Liver (tissue), 9 donors: ENCODE measurements around the gene PDZRN4. TPM values are rescaled to one million over a fixed set of nuclear protein-coding genes. Genes with fewer than 3 reads are reported as not detected.

Experiments used
- DNase-seq: peaks from one replicate; pipeline ENCODE4 v3.0.0-alpha.2; 2017; ENCODE audit warnings: low spot score
- H3K27ac ChIP-seq, 2 donors: one replicate each; pipeline ENCODE4 v1.7.0; 2013; ENCODE audit warnings: inconsistent platforms in 2 of 2, low read length in 2 of 2, control low read depth in 1 of 2, low read depth in 1 of 2, mild to moderate bottlenecking in 1 of 2
- H3K27me3 ChIP-seq, 4 donors: one replicate each; pipeline versions ENCODE4 v1.6.1 to v1.7.0; 2013; ENCODE audit warnings: low read length in 3 of 4, inconsistent platforms in 1 of 4, mild to moderate bottlenecking in 1 of 4, moderate library complexity in 1 of 4; ENCODE audit not compliant: control insufficient read depth in 4 of 4, insufficient read depth in 4 of 4
- H3K36me3 ChIP-seq, 4 donors: one replicate each; pipeline versions ENCODE4 v1.6.1 to v1.7.0; 2013; ENCODE audit warnings: low read length in 3 of 4, mild to moderate bottlenecking in 3 of 4, low read depth in 1 of 4, moderate library complexity in 1 of 4; ENCODE audit not compliant: control insufficient read depth in 4 of 4, insufficient read depth in 3 of 4
- H3K4me1 ChIP-seq, 4 donors: one replicate each; pipeline versions ENCODE4 v1.6.1 to v1.7.0; 2013; ENCODE audit warnings: low read length in 3 of 4, mild to moderate bottlenecking in 3 of 4, moderate library complexity in 1 of 4; ENCODE audit not compliant: control insufficient read depth in 4 of 4, insufficient read depth in 4 of 4
- H3K4me3 ChIP-seq, 3 donors: one replicate each; pipeline versions ENCODE4 v1.6.1 to v1.7.0; 2013; ENCODE audit warnings: low read length in 3 of 3, control low read depth in 1 of 3, low read depth in 1 of 3, mild to moderate bottlenecking in 1 of 3
- H3K9ac ChIP-seq, 2 donors: one replicate each; pipeline ENCODE4 v1.7.0; 2013; ENCODE audit warnings: low read length in 2 of 2, mild to moderate bottlenecking in 2 of 2, moderate library complexity in 2 of 2, control low read depth in 1 of 2, low read depth in 1 of 2
- H3K9me3 ChIP-seq, 4 donors: one replicate each; pipeline versions ENCODE4 v1.6.1 to v1.7.0; 2013; ENCODE audit warnings: low read length in 3 of 4; ENCODE audit not compliant: control insufficient read depth in 4 of 4
- EGR1 ChIP-seq, 2 donors: IDR thresholded peaks; 2 replicates each; pipeline ENCODE4 v1.6.1; 2016 to 2018; ENCODE audit warnings: antibody characterized with exemption in 2 of 2, low read depth in 2 of 2
- FOXA1 ChIP-seq: IDR thresholded peaks from 2 replicates; pipeline ENCODE4 v1.6.1; 2016; ENCODE audit warnings: antibody characterized with exemption
- FOXA2 ChIP-seq: IDR thresholded peaks from 2 replicates; pipeline ENCODE4 v1.6.1; 2016; ENCODE audit warnings: antibody characterized with exemption
- GABPA ChIP-seq, 2 donors: IDR thresholded peaks in 1 of 2; conservative IDR thresholded peaks in 1 of 2; 2 replicates each; pipeline ENCODE4 v1.6.1; 2016; ENCODE audit warnings: antibody characterized with exemption in 2 of 2, mild to moderate bottlenecking in 1 of 2, moderate library complexity in 1 of 2
- HNF4G ChIP-seq: IDR thresholded peaks from 2 replicates; pipeline ENCODE4 v1.6.1; 2016; ENCODE audit warnings: antibody characterized with exemption
- JUND ChIP-seq, 2 donors: IDR thresholded peaks; 2 replicates each; pipeline ENCODE4 v1.6.1; 2016; ENCODE audit warnings: antibody characterized with exemption in 2 of 2
- NR2F2 ChIP-seq: IDR thresholded peaks from 2 replicates; pipeline ENCODE4 v1.6.1; 2016; ENCODE audit warnings: antibody characterized with exemption
- RAD21 ChIP-seq, 2 donors: IDR thresholded peaks; 2 replicates each; pipeline ENCODE4 v1.6.1; 2016; ENCODE audit warnings: antibody characterized with exemption in 2 of 2, mild to moderate bottlenecking in 2 of 2
- RXRA ChIP-seq, 2 donors: IDR thresholded peaks; 2 replicates each; pipeline ENCODE4 v1.6.1; 2017 to 2018; ENCODE audit warnings: antibody characterized with exemption in 2 of 2, mild to moderate bottlenecking in 1 of 2
- SP1 ChIP-seq: IDR thresholded peaks from 2 replicates; pipeline ENCODE4 v1.6.1; 2018; ENCODE audit warnings: antibody characterized with exemption, mild to moderate bottlenecking
- TAF1 ChIP-seq: conservative IDR thresholded peaks from 2 replicates; pipeline ENCODE4 v1.6.1; 2016; ENCODE audit warnings: antibody characterized with exemption, mild to moderate bottlenecking
- YY1 ChIP-seq: IDR thresholded peaks from 2 replicates; pipeline ENCODE4 v1.6.1; 2016; ENCODE audit warnings: antibody characterized with exemption, mild to moderate bottlenecking
- WGBS: extraction: QIAGEN DNeasy Blood & Tissue Kit; methylation state at CpG from one replicate; pipeline ENCODE4 v1.1.7; 2013; 5-methylcytosine and 5-hydroxymethylcytosine counted together
- polyA plus RNA-seq, 2 donors: library from polyadenylated mRNA; stranded (reverse) in 1 of 2; unstranded in 1 of 2; fragments of 200-250 nt in 1 of 2; fragments of >200 nt in 1 of 2; fragmentation: Nextera tagmentation in 1 of 2; extraction: Ambion mirVana in 1 of 2; gene quantifications; one replicate each; pipeline versions ENCODE4 v1.2.1 to v1.2.3, GENCODE V29; 2013 to 2015
- total RNA-seq, 2 donors: library from RNA; depleted of rRNA; stranded (reverse); fragments of >200 nt; gene quantifications; one replicate each; pipeline ENCODE4 v1.2.3, GENCODE V29; 2014
- TF ChIP-seq, protein P1 (sequence below): IDR thresholded peaks from 2 replicates; pipeline ENCODE4 v1.6.1; 2016; ENCODE audit warnings: antibody characterized with exemption
- TF ChIP-seq, protein P2 (sequence below): fragments of 150-350 bp; IDR thresholded peaks from 2 replicates; pipeline ENCODE4 v1.5.1; 2017; ENCODE audit warnings: improper control_type of control experiment, low read depth, low read length; ENCODE audit not compliant: missing input control
- TF ChIP-seq, protein P3 (sequence below): IDR thresholded peaks from 2 replicates; pipeline ENCODE4 v1.6.1; 2016; ENCODE audit warnings: antibody characterized with exemption
- TF ChIP-seq, protein P4 (sequence below): IDR thresholded peaks from 2 replicates; pipeline ENCODE4 v1.6.1; 2016; ENCODE audit warnings: antibody characterized with exemption, mild to moderate bottlenecking
- donor health status: healthy.
- donor health status: healthy.
- donor health status: healthy.
- donor health status: healthy.
- donor health status: healthy.

PDZRN4 gene
- total and polyA plus RNA-seq, 4 donors: 0.11 to 1.1 (median 0.24) TPM

DNA sequence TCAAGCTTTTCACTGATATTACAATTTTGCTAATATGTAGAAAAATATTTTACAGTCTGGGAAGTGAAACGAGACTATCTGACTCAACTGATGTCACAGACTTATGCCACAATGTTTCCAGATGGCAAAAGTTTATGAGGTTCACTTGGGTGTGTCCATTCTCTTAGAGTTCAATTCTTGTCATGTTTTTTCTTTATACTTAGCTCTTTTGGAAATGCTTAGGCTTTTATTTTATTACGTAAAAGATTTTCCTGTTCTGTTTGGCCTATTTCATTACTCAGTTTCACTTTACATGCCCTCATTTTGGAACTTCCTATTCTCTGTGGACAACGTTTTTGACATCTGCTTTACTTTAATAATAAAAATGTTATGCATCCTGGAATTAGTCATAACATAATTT, 2.1 kb upstream of the PDZRN4 start:
- no peaks in the 10 kb centered on the region for H3K9me3 ChIP-seq
- peaks cover 0 to 5% (median 2%) of the 10 kb centered on the region in 4 donors for H3K4me1 ChIP-seq
- no peak for TF ChIP-seq EGR1 (IDR thresholded peaks at IDR 0.05; ENCODE audit: low read depth in 2 of 2)
- TF ChIP-seq YY1: no peak
- TF ChIP-seq, protein P1, sequence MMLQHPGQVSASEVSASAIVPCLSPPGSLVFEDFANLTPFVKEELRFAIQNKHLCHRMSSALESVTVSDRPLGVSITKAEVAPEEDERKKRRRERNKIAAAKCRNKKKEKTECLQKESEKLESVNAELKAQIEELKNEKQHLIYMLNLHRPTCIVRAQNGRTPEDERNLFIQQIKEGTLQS: no peak
- no peak for TF ChIP-seq FOXA2
- TF ChIP-seq SP1: no peak
- TF ChIP-seq, protein P2, sequence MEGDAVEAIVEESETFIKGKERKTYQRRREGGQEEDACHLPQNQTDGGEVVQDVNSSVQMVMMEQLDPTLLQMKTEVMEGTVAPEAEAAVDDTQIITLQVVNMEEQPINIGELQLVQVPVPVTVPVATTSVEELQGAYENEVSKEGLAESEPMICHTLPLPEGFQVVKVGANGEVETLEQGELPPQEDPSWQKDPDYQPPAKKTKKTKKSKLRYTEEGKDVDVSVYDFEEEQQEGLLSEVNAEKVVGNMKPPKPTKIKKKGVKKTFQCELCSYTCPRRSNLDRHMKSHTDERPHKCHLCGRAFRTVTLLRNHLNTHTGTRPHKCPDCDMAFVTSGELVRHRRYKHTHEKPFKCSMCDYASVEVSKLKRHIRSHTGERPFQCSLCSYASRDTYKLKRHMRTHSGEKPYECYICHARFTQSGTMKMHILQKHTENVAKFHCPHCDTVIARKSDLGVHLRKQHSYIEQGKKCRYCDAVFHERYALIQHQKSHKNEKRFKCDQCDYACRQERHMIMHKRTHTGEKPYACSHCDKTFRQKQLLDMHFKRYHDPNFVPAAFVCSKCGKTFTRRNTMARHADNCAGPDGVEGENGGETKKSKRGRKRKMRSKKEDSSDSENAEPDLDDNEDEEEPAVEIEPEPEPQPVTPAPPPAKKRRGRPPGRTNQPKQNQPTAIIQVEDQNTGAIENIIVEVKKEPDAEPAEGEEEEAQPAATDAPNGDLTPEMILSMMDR: no peak
- TF ChIP-seq NR2F2: no peak
- TF ChIP-seq RAD21 (IDR thresholded peaks at IDR 0.05): no peak
- TF ChIP-seq, protein P3, sequence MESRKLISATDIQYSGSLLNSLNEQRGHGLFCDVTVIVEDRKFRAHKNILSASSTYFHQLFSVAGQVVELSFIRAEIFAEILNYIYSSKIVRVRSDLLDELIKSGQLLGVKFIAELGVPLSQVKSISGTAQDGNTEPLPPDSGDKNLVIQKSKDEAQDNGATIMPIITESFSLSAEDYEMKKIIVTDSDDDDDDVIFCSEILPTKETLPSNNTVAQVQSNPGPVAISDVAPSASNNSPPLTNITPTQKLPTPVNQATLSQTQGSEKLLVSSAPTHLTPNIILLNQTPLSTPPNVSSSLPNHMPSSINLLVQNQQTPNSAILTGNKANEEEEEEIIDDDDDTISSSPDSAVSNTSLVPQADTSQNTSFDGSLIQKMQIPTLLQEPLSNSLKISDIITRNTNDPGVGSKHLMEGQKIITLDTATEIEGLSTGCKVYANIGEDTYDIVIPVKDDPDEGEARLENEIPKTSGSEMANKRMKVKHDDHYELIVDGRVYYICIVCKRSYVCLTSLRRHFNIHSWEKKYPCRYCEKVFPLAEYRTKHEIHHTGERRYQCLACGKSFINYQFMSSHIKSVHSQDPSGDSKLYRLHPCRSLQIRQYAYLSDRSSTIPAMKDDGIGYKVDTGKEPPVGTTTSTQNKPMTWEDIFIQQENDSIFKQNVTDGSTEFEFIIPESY: no peak
- TF ChIP-seq, protein P4, sequence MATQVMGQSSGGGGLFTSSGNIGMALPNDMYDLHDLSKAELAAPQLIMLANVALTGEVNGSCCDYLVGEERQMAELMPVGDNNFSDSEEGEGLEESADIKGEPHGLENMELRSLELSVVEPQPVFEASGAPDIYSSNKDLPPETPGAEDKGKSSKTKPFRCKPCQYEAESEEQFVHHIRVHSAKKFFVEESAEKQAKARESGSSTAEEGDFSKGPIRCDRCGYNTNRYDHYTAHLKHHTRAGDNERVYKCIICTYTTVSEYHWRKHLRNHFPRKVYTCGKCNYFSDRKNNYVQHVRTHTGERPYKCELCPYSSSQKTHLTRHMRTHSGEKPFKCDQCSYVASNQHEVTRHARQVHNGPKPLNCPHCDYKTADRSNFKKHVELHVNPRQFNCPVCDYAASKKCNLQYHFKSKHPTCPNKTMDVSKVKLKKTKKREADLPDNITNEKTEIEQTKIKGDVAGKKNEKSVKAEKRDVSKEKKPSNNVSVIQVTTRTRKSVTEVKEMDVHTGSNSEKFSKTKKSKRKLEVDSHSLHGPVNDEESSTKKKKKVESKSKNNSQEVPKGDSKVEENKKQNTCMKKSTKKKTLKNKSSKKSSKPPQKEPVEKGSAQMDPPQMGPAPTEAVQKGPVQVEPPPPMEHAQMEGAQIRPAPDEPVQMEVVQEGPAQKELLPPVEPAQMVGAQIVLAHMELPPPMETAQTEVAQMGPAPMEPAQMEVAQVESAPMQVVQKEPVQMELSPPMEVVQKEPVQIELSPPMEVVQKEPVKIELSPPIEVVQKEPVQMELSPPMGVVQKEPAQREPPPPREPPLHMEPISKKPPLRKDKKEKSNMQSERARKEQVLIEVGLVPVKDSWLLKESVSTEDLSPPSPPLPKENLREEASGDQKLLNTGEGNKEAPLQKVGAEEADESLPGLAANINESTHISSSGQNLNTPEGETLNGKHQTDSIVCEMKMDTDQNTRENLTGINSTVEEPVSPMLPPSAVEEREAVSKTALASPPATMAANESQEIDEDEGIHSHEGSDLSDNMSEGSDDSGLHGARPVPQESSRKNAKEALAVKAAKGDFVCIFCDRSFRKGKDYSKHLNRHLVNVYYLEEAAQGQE: no peak
- no peak for TF ChIP-seq GABPA (IDR thresholded peaks at IDR 0.05 in 1 of 2, conservative IDR thresholded peaks at IDR 0.05 in 1 of 2)
- TF ChIP-seq FOXA1: no peak
- TF ChIP-seq HNF4G: no peak
- TF ChIP-seq TAF1: no peak
- no peak for TF ChIP-seq JUND (IDR thresholded peaks at IDR 0.05)
- peaks cover 0 to 6% (median 2%) of the 10 kb centered on the region in 4 donors for H3K27me3 ChIP-seq
- H3K27ac ChIP-seq: no peak overlapping the region
- H3K36me3 ChIP-seq: no peaks in the 10 kb centered on the region
- no peak overlapping the region for H3K4me3 ChIP-seq
- no peak overlapping the region for H3K9ac ChIP-seq
- 44% methylated on average over 3 of the region's 3 CpGs for WGBS
- no peak for DNase-seq

DNA sequence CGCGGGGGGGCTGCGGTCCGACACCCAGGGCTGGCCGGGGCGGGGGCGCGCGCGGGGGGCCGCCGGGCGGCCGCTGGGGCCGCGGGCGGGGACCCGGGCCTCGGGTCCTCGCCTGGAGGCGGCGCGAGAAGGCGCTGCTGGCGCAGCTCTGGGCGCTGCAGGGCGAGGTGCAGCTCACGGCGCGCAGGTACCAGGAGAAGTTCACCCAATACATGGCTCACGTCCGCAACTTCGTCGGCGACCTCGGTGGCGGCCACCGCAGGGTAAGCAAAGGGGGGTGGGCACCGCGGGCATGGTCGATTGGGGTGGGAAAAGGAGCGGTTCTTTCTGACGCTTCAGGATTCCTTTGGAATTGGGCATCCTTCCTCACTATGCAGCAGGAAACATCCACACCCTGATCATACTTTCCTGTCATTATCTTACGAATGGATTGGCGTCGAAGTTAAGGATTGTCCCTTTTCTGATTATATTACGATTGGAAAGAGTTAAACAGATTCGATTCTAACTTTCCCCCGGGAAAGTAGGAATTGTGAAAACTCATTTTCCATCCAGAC, 798 bp downstream of the PDZRN4 start:
- H3K27ac ChIP-seq: peak overlapping the region in 1 of 2 donors; percentile 1
- H3K36me3 ChIP-seq: no peaks in the 10 kb centered on the region
- H3K4me3 ChIP-seq: peak overlapping the region in 1 of 3 donors; percentile 3
- TF ChIP-seq, protein P1: no peak
- TF ChIP-seq NR2F2 (no peak), FOXA1 (no peak), JUND (IDR thresholded peaks at IDR 0.05) (no peak), TAF1 (no peak), HNF4G (no peak), FOXA2 (no peak), RXRA (IDR thresholded peaks at IDR 0.05) (no peak), SP1 (no peak), YY1 (no peak), EGR1 (IDR thresholded peaks at IDR 0.05; ENCODE audit: low read depth in 2 of 2) (no peak)
- TF ChIP-seq, protein P4: no peak
- TF ChIP-seq, protein P2: no peak
- H3K9me3 ChIP-seq: no peaks in the 10 kb centered on the region
- H3K9ac ChIP-seq: no peak overlapping the region
- no peak for DNase-seq
- peaks cover 0 to 8% (median 2%) of the 10 kb centered on the region in 4 donors for H3K27me3 ChIP-seq
- WGBS: 5% methylated on average over 49 of the region's 49 CpGs
- H3K4me1 ChIP-seq: peaks cover 0 to 5% (median 2%) of the 10 kb centered on the region in 4 donors
